ENCODE results near the gene SNF8.

SNF8 gene

GRCh38 chr17:48908853-48909394 lies 35.7 kb downstream of the SNF8 start:
- DNase-seq, result peak; percentile 97
- Histone ChIP-seq H3K9me3 (no peaks in the 10 kb centered on the region), H3K4me1 (peaks cover 5% of the 10 kb centered on the region), H3K27me3 (no peaks in the 10 kb centered on the region), H3K4me3 (ENCODE audit: low read depth, low read length) (peak overlapping the region; percentile 72), H3K36me3 (peaks cover 32% of the 10 kb centered on the region)
- TF ChIP-seq CTCF (IDR thresholded peaks at IDR 0.05; ENCODE audit: low read depth, low read length), result no peak

GRCh38 chr17:48908047-48908843 lies 36.4 kb downstream of the SNF8 start, which contains the start of gene UBE2Z:
Gene UBE2Z, plus strand, starts transcription at chr17:48908407. Its CDS starts 97 bp downstream, at chr17:48908504.
- TF ChIP-seq CTCF (IDR thresholded peaks at IDR 0.05; ENCODE audit: low read depth, low read length), result 0 out of 2 replicates have a peak, but pooled peaks have one; percentile 9
- H3K4me3 ChIP-seq (ENCODE audit: low read depth, low read length), result peak within 1 kb of the TSS; percentile 72
- peak; percentile 94 for DNase-seq
- peaks cover 26% of the 10 kb centered on the region for H3K36me3 ChIP-seq
- no peaks in the 10 kb centered on the region for H3K9me3 ChIP-seq
- H3K27me3 ChIP-seq, result no peaks in the 10 kb centered on the region
- H3K4me1 ChIP-seq, result peaks cover 5% of the 10 kb centered on the region

GRCh38 chr17:48907713-48908046 lies 37.0 kb downstream of the SNF8 start:
- H3K36me3 ChIP-seq, result peaks cover 20% of the 10 kb centered on the region
- TF ChIP-seq CTCF (IDR thresholded peaks at IDR 0.05; ENCODE audit: low read depth, low read length), result no peak
- H3K9me3 ChIP-seq, result no peaks in the 10 kb centered on the region
- peaks cover 5% of the 10 kb centered on the region for H3K4me1 ChIP-seq
- no peaks in the 10 kb centered on the region for H3K27me3 ChIP-seq
- H3K4me3 ChIP-seq (ENCODE audit: low read depth, low read length), result peak overlapping the region; percentile 72
- DNase-seq, result no peak

GRCh38 chr17:48905987-48906515 lies 38.6 kb downstream of the SNF8 start:
- no peak for DNase-seq
- no peak for TF ChIP-seq CTCF (IDR thresholded peaks at IDR 0.05; ENCODE audit: low read depth, low read length)
- peaks cover 5% of the 10 kb centered on the region for H3K4me1 ChIP-seq
- no peak overlapping the region for H3K4me3 ChIP-seq (ENCODE audit: low read depth, low read length)
- H3K27me3 ChIP-seq, result no peaks in the 10 kb centered on the region
- H3K36me3 ChIP-seq, result peaks cover 10% of the 10 kb centered on the region; the same call in 1 of the 2 replicates
- H3K9me3 ChIP-seq, result no peaks in the 10 kb centered on the region

- no peak for DNase-seq
Observed at GRCh38 chr17:48904428-48904827, 40.2 kb downstream of the SNF8 start.

More at GRCh38 chr17:48904428-48904827, 40.2 kb downstream of the SNF8 start:
- TF ChIP-seq CTCF (IDR thresholded peaks at IDR 0.05; ENCODE audit: low read depth, low read length), result no peak
- no peaks in the 10 kb centered on the region for H3K27me3 ChIP-seq
- H3K9me3 ChIP-seq, result no peaks in the 10 kb centered on the region
- no peaks in the 10 kb centered on the region for H3K4me1 ChIP-seq
- no peaks in the 10 kb centered on the region for H3K36me3 ChIP-seq
- no peak overlapping the region for H3K4me3 ChIP-seq (ENCODE audit: low read depth, low read length)

Measured in BE2C (cell line).